Mammary epithelial cell (primary cell): ENCODE data around the gene PACSIN2.

Experiments used
- EZH2 ChIP-seq: IDR thresholded peaks from 2 replicates; pipeline ENCODE4 v1.6.1; 2012; ENCODE audit warnings: low read length, inconsistent platforms, borderline replicate concordance
- TF ChIP-seq, protein P1 (sequence below), 2 donors: IDR thresholded peaks in 1 of 2; conservative IDR thresholded peaks in 1 of 2; 2 replicates each; pipeline ENCODE4 v1.5.1; 2011 to 2012; ENCODE audit warnings: inconsistent platforms in 2 of 2, low read length in 2 of 2, mild to moderate bottlenecking in 2 of 2, control low read depth in 1 of 2, low read depth in 1 of 2; ENCODE audit not compliant: insufficient read depth in 1 of 2; ENCODE audit errors: extremely low read depth in 1 of 2

DNA sequence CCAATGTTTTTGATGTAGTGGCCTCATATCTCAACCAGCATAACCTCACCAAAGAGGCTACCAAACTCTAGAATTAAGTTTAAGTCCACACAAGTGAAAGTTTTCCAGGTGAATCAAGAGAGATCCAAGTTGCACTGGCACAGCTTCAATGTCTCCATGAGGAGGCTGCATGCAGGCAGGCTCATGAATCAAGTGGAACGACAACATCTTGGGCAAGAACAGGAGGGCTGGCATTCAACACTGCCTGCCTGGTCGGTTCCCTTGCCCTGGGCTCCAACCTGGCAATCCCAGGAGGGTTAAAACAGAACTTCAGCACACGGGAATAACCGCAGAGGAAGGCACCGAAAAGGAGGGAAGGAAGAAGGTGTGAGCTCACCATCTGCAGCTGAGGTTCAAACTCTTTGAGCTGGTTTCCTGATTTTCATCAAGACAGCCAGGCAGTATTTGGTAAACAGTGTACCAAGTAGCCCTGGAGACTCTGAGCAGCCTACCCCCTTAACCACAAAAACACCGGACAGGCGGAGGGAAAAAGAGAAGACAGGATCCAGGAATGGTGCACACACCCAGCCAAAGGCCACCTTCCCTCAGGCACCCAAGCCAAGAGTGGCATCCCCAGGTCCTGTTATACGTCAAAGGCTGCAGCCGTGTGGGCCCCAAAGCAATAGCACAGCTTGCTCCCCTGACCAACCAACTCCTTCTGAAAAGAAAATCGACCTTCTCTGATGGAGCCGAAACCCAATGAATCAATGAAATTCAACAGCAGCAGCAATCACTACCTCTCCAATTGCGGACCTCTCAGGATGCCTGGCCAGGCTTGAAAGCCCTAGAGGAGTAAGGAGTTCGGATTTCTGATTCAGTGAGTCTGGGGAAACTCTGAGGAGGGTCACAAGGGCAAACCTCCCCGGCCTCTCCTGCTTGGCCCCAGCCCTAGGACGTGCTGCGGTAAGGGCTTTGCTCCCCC, 1.3 kb downstream of the PACSIN2 start:
- TF ChIP-seq, protein P1, sequence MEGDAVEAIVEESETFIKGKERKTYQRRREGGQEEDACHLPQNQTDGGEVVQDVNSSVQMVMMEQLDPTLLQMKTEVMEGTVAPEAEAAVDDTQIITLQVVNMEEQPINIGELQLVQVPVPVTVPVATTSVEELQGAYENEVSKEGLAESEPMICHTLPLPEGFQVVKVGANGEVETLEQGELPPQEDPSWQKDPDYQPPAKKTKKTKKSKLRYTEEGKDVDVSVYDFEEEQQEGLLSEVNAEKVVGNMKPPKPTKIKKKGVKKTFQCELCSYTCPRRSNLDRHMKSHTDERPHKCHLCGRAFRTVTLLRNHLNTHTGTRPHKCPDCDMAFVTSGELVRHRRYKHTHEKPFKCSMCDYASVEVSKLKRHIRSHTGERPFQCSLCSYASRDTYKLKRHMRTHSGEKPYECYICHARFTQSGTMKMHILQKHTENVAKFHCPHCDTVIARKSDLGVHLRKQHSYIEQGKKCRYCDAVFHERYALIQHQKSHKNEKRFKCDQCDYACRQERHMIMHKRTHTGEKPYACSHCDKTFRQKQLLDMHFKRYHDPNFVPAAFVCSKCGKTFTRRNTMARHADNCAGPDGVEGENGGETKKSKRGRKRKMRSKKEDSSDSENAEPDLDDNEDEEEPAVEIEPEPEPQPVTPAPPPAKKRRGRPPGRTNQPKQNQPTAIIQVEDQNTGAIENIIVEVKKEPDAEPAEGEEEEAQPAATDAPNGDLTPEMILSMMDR (conservative IDR thresholded peaks at IDR 0.05 in 1 of 2, IDR thresholded peaks at IDR 0.05 in 1 of 2; ENCODE audit: extremely low read depth in 1 of 2, insufficient read depth in 1 of 2, low read depth in 1 of 2, low read length in 2 of 2) = no peak
- no peak for TF ChIP-seq EZH2
